ENCODE measurements around the gene ZNF148. TPM values are rescaled to one million over a fixed set of nuclear protein-coding genes. Genes with fewer than 3 reads are reported as not detected.

The ZNF148 gene
- total RNA-seq, 1 experiment from 2014 or later: 51.9 TPM

DNA sequence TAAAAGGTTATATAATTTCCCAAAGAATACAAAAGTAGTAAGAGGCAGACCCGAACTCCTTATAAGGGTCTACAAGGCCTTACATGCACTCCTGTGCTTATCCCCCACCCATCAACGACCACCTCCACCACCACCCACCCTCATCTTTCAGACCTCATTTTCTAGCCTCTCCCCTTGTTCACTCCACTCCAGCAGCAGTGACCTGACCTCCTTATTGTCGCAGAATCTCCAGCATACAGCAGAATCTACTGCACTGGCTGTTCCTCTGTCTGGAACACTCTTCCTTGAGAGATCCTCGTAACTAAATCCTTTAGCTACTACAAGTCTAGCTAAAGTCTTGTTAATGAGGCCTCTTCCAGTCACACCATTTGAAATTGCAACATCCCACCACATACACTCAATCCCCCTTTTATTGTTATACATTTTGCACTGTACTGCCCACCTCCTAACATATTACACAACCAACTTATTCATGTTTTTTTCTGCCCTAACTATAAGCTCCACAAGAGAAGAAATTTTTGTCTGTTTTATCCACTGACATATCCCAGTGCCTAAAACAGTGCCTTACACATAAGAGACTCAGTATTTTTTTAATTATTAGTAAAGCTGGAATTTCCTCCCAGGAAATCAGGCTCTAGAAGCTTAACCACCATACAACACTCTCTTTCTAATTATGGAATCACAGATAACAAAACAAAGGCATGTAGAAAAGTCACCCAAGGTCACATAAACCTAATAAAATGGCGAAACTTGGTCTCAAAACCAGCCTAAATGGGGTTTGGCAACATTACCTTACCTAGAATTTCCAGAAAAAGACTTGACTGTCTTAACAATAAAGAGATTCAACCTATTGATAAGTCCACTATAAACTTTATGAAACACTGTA lies 40.2 kb downstream of the ZNF148 start:
- DNase-seq (ENCODE audit: low spot score): no peak

GRCh38 chr3:125332504-125332903 lies 42.6 kb downstream of the ZNF148 start:
- peak; percentile 29 for DNase-seq (ENCODE audit: low spot score)

DNA sequence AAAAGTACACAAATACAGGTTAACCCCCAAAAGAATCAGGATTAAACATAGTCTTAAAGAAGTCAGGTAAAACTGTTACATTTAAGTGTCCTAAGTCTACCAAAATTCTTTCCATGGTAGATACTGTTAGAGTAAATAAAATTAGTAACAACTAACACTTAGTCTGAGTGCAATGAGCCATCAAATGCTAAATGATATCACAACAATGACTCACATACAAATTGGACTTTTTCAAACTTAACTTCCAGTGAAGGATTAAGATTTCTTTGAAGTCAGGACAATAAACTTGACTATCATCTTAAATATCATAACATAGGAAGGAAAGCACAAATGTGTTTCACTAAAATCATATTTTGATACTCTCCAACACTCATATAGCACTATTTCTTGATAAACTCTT lies 43.9 kb downstream of the ZNF148 start:
- DNase-seq (ENCODE audit: low spot score): no peak

DNA sequence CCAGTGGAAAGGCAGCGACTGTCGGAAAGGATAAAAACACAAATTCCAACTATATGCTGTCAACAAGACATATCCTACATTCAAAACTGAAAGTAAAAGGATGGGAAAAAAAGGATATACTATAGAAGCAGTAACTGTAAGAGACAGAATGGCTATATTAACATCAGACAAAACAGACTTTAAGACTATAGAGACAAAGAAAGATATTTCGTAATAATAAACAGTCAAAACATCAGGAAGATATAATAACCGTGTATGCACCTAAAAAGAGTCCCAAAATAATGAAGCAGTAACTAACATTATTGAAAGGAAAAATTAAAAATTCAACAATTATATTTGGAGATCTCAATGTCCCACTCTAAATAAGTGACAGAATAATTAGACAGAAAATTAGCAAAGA lies 48.2 kb downstream of the ZNF148 start:
- DNase-seq (ENCODE audit: low spot score): no peak

- DNase-seq (ENCODE audit: low spot score): no peak
These were observed 49.4 kb downstream of the ZNF148 start for GRCh38 chr3:125325746-125326145.

GRCh38 chr3:125324341-125324740 lies 50.8 kb downstream of the ZNF148 start:
- DNase-seq (ENCODE audit: low spot score): no peak

DNA sequence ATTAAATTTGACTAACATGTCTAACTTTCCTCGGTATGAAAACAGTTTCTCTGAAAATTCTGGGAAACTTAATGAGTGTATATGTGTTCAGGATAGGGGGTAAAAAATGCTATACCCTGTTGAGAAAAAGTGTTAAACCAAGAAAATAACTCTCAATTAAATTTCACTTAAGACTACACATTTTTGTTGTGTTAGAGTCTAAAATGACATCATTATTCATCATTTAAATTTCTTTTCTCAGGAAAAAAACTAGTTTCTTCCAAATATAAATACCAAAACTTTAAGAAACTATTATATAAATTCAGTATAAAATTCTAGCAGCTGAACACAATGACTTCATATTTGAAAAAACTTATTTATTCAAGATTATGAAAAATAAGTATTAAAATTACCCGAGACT lies 52.2 kb downstream of the ZNF148 start:
- no peak for DNase-seq (ENCODE audit: low spot score)

DNA sequence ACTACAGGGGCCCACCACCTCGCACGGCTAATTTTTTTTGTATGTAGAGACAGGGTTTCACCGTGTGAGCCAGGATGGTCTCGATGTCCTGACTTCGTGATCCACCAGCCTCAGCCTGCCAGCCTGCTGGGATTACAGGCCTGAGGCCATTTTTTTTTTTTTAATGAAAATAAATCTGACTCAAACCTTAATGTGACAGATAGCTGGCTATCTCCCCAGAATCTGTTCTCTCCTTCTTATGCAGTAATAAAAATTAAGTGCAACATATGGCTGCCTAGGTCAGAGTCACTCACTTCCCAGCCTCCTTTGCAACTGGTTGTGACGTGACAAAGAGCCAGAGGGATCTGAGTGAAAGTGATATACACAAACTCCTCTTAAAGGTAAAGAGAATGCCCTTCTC lies 53.0 kb downstream of the ZNF148 start:
- DNase-seq (ENCODE audit: low spot score): peak; percentile 77

DNA sequence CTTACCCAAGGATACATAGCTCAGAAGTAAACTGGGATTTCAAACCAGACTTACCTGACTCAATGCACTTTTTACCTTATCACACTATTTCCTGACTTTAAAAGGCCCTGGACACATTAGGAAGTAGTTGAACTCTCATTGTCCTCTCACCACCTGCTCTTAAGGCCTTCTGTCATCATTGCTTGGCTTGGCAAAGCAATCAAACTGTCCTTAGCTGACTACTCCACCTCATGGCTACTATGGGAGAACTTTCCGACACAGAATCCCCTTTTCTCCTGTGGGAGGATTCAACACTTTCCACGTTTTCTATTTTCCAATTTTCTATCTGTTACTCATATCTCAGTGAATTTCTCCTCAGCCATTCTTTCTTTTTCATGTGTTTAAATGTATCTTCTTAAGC lies 55.4 kb downstream of the ZNF148 start:
- no peak for DNase-seq (ENCODE audit: low spot score)

DNA sequence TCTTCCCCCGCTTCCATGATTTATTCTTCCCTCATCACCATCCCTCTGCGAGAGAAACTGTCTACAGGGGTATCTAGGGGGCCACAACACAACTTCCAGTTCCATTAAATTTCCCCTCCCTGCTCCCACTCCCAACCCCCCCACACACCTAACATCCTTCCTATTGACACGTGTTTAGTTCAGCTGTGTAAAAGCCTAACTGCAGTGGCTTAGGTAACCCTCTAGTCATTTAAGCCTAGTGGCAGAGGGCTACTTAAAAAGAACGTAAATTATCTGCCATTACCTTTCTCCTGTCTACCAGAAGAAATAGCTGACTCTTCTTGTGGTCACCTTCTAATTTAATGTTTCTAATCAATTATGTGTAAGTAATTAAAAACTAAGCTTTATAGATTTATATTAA lies 56.3 kb downstream of the ZNF148 start:
- DNase-seq (ENCODE audit: low spot score): no peak

GRCh38 chr3:125318167-125318865 lies 56.8 kb downstream of the ZNF148 start:
- DNase-seq (ENCODE audit: low spot score): no peak

GRCh38 chr3:125317761-125318160 lies 57.4 kb downstream of the ZNF148 start:
- DNase-seq (ENCODE audit: low spot score): peak; percentile 57

DNA sequence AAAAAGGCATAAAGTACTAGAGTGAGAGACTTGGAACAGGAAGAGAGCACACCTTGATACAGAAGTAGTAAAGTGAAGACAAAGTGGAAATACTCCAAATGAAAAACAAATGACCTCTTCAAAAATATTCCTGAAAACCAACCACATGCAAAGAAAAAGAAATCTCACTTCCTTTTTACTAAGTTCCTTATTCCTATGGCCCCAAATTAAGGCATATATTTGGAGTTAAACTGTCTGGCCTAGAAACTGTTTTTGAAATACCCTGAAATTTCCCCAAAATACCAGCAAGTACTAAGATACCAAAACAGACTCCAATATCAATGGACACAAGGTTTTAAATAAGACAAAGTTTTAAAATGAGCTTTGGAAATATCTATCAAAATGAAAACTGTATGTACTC lies 58.2 kb downstream of the ZNF148 start:
- DNase-seq (ENCODE audit: low spot score): no peak

GRCh38 chr3:125316246-125316645 lies 58.9 kb downstream of the ZNF148 start:
- DNase-seq (ENCODE audit: low spot score): no peak

DNA sequence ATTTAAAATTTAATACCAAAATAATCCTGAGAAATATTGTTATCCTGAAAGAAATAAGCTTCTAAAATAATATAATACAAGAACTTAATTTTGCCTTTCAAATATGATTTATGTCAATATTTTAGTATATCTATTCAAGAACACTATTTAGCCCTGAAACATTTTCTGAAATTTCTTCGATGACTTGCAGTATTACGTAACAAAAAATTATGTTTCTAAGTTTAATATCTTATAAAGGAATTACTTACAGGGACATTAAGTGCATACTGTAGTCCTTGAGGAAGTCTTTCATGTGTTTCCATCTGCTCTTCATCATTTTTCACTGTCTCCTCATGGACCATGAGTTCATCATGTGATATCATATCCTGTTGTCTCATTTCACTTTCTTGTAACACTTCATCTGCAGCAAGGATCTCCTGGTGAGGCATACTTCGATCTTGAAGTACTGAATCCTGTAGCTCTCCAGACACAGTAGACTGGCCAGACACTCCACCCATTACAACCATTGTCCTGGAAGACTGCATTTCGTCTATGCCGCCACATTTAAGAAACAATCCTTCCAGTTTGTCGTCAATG lies 62.0 kb downstream of the ZNF148 start:
- peak; percentile 35 for DNase-seq (ENCODE audit: low spot score)

GRCh38 chr3:125310623-125311081 lies 64.5 kb downstream of the ZNF148 start:
- no peak for DNase-seq (ENCODE audit: low spot score)

DNA sequence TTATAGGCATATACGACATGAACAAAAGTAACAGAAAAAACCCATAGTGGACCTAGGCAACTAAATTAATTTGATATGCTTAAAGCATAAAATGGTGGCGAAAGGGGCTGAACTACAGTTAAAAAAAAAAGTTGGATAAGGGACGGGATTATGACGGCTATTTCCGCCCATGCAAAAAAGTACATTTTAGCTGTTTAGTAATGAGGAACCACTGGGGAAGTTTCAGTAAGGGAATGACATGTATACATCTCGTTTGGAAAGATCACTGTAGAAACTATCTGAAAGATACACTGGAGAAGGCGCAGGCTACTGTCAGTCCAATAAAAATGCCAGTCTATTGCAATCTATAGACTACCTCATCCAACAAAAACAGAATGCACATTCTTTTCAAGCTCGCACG lies 65.6 kb downstream of the ZNF148 start:
- no peak for DNase-seq (ENCODE audit: low spot score)

DNA sequence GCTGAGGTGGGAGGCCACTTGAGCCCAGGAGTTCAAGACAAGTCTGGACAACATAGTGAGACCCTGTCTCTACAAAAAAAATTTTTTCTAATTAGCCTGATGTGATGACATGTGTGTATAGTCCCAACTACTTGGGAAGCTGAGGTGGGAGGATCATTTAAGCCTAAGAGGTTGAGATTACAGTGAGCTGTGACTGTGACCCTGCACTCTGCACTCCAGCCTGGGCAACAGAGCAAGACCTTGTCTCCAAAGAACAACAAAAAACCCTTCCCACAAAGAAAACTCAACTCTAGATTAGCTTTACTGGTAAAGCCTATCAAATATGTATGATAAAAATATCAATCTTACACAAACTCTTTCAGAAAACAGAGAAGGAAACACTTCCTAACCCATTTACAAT lies 68.5 kb downstream of the ZNF148 start:
- DNase-seq (ENCODE audit: low spot score): no peak

DNA sequence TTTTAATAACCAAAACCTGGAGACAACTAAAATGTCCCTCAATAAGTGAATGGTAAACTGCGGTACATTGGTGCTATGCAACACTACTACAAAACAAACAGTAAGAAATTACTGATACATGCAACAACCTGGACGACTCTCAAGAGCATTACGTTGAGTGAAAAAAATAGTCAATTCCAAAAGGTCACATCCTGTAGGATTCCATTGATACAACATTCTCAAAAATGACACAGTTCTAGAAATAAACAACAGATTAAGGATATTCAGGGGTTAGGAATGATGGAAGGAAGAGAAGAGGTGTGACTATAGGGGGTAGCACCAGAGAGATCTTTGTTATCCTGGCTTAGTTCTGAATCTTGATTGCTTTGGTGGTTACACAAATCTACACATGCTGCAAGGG lies 72.2 kb downstream of the ZNF148 start:
- DNase-seq (ENCODE audit: low spot score): no peak

DNA sequence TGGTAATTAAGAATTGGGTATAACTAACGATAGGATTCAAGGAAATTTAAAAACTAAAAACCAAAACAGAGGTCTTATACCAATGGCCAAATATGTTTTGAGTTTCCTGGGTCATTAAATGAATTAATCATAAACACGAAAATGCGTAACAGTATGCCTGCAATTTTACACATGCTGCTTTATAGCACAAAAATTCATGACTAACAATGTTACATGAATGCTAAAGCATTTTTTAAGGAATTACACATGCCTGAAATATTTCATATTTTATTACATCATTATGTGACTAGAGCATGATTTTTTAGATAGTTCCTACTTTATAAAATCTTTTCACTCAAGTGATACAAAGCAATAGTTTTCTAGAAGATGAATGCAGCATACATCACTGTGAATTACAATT lies 74.7 kb downstream of the ZNF148 start:
- no peak for DNase-seq (ENCODE audit: low spot score)

- DNase-seq (ENCODE audit: low spot score): no peak
These were observed 80.7 kb downstream of the ZNF148 start for GRCh38 chr3:125294411-125294810.

DNA sequence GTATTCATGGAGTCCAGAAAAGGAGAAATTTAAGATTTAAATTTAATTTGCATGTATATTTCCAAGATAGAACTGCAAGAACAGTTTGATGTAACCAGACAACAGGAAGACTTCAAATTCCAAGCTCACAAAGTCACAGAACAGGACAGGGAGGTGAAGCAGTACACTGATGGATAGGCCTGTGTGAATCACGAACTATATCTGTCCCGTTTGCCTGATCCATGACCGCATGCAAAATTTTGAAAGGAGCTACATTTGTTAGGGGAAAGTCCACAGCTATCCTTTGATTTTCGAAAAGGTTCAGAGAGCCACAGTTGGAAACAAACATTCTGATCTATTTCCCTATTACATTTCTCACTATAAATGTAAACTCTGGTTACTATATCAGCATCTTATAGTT lies 83.1 kb downstream of the ZNF148 start:
- no peak for DNase-seq (ENCODE audit: low spot score)

All from A172 (cell line).